Retinal pigment epithelial cell (primary cell): Measurements from ENCODE around the gene KRTAP12-3.

Experiments
- DNase-seq: peaks from one replicate; pipeline ENCODE4 v3.0.0-alpha.2; 2010; ENCODE audit warnings: low read depth
- H3K4me3 ChIP-seq: 2 replicates; pipeline ENCODE4 v1.5.1; 2011; ENCODE audit warnings: mild to moderate bottlenecking, low read length, control low read depth, moderate library complexity
- CTCF ChIP-seq: conservative IDR thresholded peaks from 2 replicates; pipeline ENCODE4 v1.5.1; 2011; ENCODE audit warnings: low read depth, low read length, control low read depth, inconsistent platforms

Gene KRTAP12-3

GRCh38 chr21:44614161-44614631 lies 43.5 kb upstream of the KRTAP12-3 start:
- TF ChIP-seq CTCF = no peak
- no peak overlapping the region for H3K4me3 ChIP-seq
- no peak for DNase-seq

GRCh38 chr21:44614961-44615391 lies 42.8 kb upstream of the KRTAP12-3 start:
- no peak for DNase-seq
- no peak for TF ChIP-seq CTCF

GRCh38 chr21:44615466-44615865 lies 42.3 kb upstream of the KRTAP12-3 start:
- no peak overlapping the region for H3K4me3 ChIP-seq
- no peak for DNase-seq
- no peak for TF ChIP-seq CTCF

More at GRCh38 chr21:44614961-44615391, 42.8 kb upstream of the KRTAP12-3 start:
- H3K4me3 ChIP-seq = no peak overlapping the region

- no peak for TF ChIP-seq CTCF
- H3K4me3 ChIP-seq = no peak overlapping the region
- DNase-seq = no peak
These were observed 41.7 kb upstream of the KRTAP12-3 start for GRCh38 chr21:44615911-44616590.

GRCh38 chr21:44616591-44616926 lies 41.2 kb upstream of the KRTAP12-3 start:
- TF ChIP-seq CTCF = no peak
- no peak for DNase-seq
- no peak overlapping the region for H3K4me3 ChIP-seq

- DNase-seq = no peak
- H3K4me3 ChIP-seq = no peak overlapping the region
- no peak for TF ChIP-seq CTCF
These were observed 40.6 kb upstream of the KRTAP12-3 start for GRCh38 chr21:44617071-44617501.

- no peak for DNase-seq
- no peak for TF ChIP-seq CTCF
- H3K4me3 ChIP-seq = no peak overlapping the region
These were observed 39.2 kb upstream of the KRTAP12-3 start for GRCh38 chr21:44618504-44618903.
